NT2/D1 (cell line): ENCODE data around the gene NKX6-2.

Experiments
- DNase-seq: peaks from one replicate; pipeline ENCODE4 v3.0.0-alpha.2; 2011; ENCODE audit warnings: low read depth, low spot score
- H3K27me3 ChIP-seq: 2 replicates; pipeline ENCODE4 v1.6.0; 2011; ENCODE audit warnings: mild to moderate bottlenecking; ENCODE audit not compliant: insufficient read length, insufficient read depth
- H3K36me3 ChIP-seq: 2 replicates; pipeline ENCODE4 v1.6.1; 2011; ENCODE audit warnings: mild to moderate bottlenecking, low read length, mixed read lengths; ENCODE audit not compliant: insufficient read depth, insufficient read length
- H3K4me1 ChIP-seq: 2 replicates; pipeline ENCODE4 v1.5.1; 2011; ENCODE audit not compliant: insufficient read depth, insufficient read length
- H3K4me3 ChIP-seq: 2 replicates; pipeline ENCODE4 v1.5.1; 2011; ENCODE audit warnings: low read depth; ENCODE audit not compliant: insufficient read length
- H3K9ac ChIP-seq: 2 replicates; pipeline ENCODE4 v1.6.0; 2011; ENCODE audit warnings: low read depth; ENCODE audit not compliant: insufficient read length
- H3K9me3 ChIP-seq: 2 replicates; pipeline ENCODE4 v1.5.1; 2011; ENCODE audit warnings: mild to moderate bottlenecking, low read length; ENCODE audit not compliant: insufficient read depth
- SUZ12 ChIP-seq: IDR thresholded peaks from 2 replicates; pipeline ENCODE4 v1.6.1; 2011; ENCODE audit not compliant: insufficient read length, insufficient read depth; ENCODE audit errors: extremely low read depth
- YY1 ChIP-seq: IDR thresholded peaks from 2 replicates; pipeline ENCODE4 v1.6.1; 2011; ENCODE audit not compliant: insufficient read length, insufficient read depth
- ZNF274 ChIP-seq: IDR thresholded peaks from 2 replicates; pipeline ENCODE4 v1.6.1; 2011; ENCODE audit warnings: mild to moderate bottlenecking, low read depth, low read length

Gene NKX6-2

GRCh38 chr10:132781556-132781955 is 4.4 kb downstream of the NKX6-2 start:
- Histone ChIP-seq H3K27me3 (peaks cover 39% of the 10 kb centered on the region), H3K4me3 (no peak overlapping the region), H3K36me3 (peaks cover 5% of the 10 kb centered on the region), H3K4me1 (no peaks in the 10 kb centered on the region), H3K9ac (no peak overlapping the region), H3K9me3 (no peaks in the 10 kb centered on the region)
- no peak for DNase-seq
- TF ChIP-seq ZNF274 (no peak), SUZ12 (no peak), YY1 (no peak)

- no peak overlapping the region for H3K9ac ChIP-seq
- TF ChIP-seq SUZ12 (no peak), ZNF274 (no peak), YY1 (no peak)
- H3K36me3 ChIP-seq, result peaks cover 5% of the 10 kb centered on the region
- no peaks in the 10 kb centered on the region for H3K4me1 ChIP-seq
- DNase-seq, result no peak
- H3K27me3 ChIP-seq, result peaks cover 31% of the 10 kb centered on the region
- no peak overlapping the region for H3K4me3 ChIP-seq
- no peaks in the 10 kb centered on the region for H3K9me3 ChIP-seq
Measured at GRCh38 chr10:132780356-132780755, 5.6 kb downstream of the NKX6-2 start.

GRCh38 chr10:132779549-132780294 is 6.2 kb downstream of the NKX6-2 start:
- Histone ChIP-seq H3K4me3 (no peak overlapping the region), H3K27me3 (peaks cover 24% of the 10 kb centered on the region), H3K9me3 (no peaks in the 10 kb centered on the region), H3K9ac (no peak overlapping the region), H3K36me3 (peaks cover 5% of the 10 kb centered on the region), H3K4me1 (peaks cover 3% of the 10 kb centered on the region)
- TF ChIP-seq ZNF274 (no peak), YY1 (no peak), SUZ12 (no peak)
- no peak for DNase-seq

- DNase-seq, result no peak
- no peak for TF ChIP-seq SUZ12
- TF ChIP-seq ZNF274, result no peak
- TF ChIP-seq YY1, result no peak
- Histone ChIP-seq H3K9ac (no peak overlapping the region), H3K4me1 (peaks cover 3% of the 10 kb centered on the region), H3K27me3 (peaks cover 3% of the 10 kb centered on the region), H3K9me3 (no peaks in the 10 kb centered on the region; the same call in 1 of the 2 replicates), H3K36me3 (peaks cover 5% of the 10 kb centered on the region), H3K4me3 (no peak overlapping the region)
Measured at GRCh38 chr10:132777441-132777840, 8.5 kb downstream of the NKX6-2 start.

GRCh38 chr10:132776821-132777220 is 9.1 kb downstream of the NKX6-2 start:
- no peak for TF ChIP-seq YY1
- no peak for TF ChIP-seq ZNF274
- TF ChIP-seq SUZ12, result no peak
- Histone ChIP-seq H3K27me3 (peaks cover 1% of the 10 kb centered on the region), H3K4me3 (no peak overlapping the region), H3K9ac (no peak overlapping the region), H3K36me3 (peaks cover 3% of the 10 kb centered on the region), H3K4me1 (peaks cover 3% of the 10 kb centered on the region), H3K9me3 (no peaks in the 10 kb centered on the region; the same call in 1 of the 2 replicates)
- DNase-seq, result no peak

- TF ChIP-seq YY1, result no peak
- no peak for TF ChIP-seq ZNF274
- no peak for TF ChIP-seq SUZ12
- Histone ChIP-seq H3K9ac (no peak overlapping the region), H3K4me1 (peaks cover 3% of the 10 kb centered on the region)
Measured at GRCh38 chr10:132776186-132776585, 9.8 kb downstream of the NKX6-2 start.

More at GRCh38 chr10:132776186-132776585, 9.8 kb downstream of the NKX6-2 start:
- Histone ChIP-seq H3K9me3 (no peaks in the 10 kb centered on the region; the same call in 1 of the 2 replicates), H3K4me3 (no peak overlapping the region), H3K36me3 (no peaks in the 10 kb centered on the region), H3K27me3 (no peaks in the 10 kb centered on the region)
- DNase-seq, result no peak
